ENCODE results near the gene SNRNP40. TPM values are rescaled to one million over a fixed set of nuclear protein-coding genes. Genes with fewer than 3 reads are reported as not detected.

SNRNP40 gene
- total and polyA plus RNA-seq, 2 of the 13 experiments (the other 11 are each of a cell fraction or from before 2014, with no cell fraction given): 51.0 to 147 TPM

DNA sequence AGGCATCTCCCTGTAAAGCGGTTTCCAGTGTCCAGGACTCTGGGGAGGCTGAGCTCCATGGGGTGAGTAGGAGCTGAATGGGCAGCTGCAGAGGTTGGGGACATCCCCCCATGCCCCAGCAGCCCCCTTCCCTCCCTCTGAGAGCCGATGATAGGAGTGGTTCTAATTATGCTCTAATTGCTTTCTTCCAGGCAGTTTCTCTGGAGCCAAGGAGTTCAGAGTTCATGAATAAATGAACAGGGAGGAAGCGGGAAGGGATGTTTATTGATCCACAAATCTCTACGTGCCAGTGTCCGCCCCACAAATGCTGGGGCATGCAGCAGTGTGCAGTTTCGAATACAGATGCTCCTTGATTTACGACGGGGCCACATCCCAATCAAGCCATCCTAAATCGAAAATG, 72.5 kb downstream of the SNRNP40 start:
- Histone ChIP-seq H2AFZ (ENCODE audit: low read length) (no peak overlapping the region), H3K9ac (ENCODE audit: insufficient read depth, low read depth, low read length) (no peak overlapping the region), H3K4me3 (replicated peaks in 1 of 3; ENCODE audit: insufficient read depth in 1 of 3, low read depth in 2 of 3, low read length in 3 of 3) (no peak overlapping the region), H3K27ac (ENCODE audit: extremely low read length, insufficient read depth, low read length) (no peak overlapping the region), H3K79me2 (ENCODE audit: insufficient read depth, low read length) (no peaks in the 10 kb centered on the region), H3K27me3 (ENCODE audit: control insufficient read depth in 1 of 2, insufficient read depth in 2 of 2, low read length in 2 of 2) (peaks cover 0 to 8% of the 10 kb centered on the region in 2 experiments; a peak in 1 of 5 replicates), H3K36me3 (replicated peaks in 1 of 2; ENCODE audit: control insufficient read depth in 1 of 2, insufficient read depth in 2 of 2, low read length in 2 of 2) (no peaks in the 10 kb centered on the region), H4K20me1 (ENCODE audit: insufficient read depth, low read length) (no peaks in the 10 kb centered on the region), H3K9me3 (ENCODE audit: low read length) (no peaks in the 10 kb centered on the region), H3K4me2 (ENCODE audit: low read depth, low read length) (no peak overlapping the region), H3K4me1 (ENCODE audit: insufficient read depth, low read length) (peaks cover 13% of the 10 kb centered on the region)
- no peak for FAIRE-seq
- in situ Hi-C loops (cut with HindIII; ENCODE audit: extremely low pct_ligation_motif_present, low pct_unique_long_range_greater_than_20kb): no loop called here
- TF ChIP-seq ZBTB21 (CRISPR knock-in tag; IDR thresholded peaks at IDR 0.05) (no peak), ZNF703 (CRISPR knock-in tag; IDR thresholded peaks at IDR 0.05; ENCODE audit: borderline replicate concordance) (no peak), ZNF749 (CRISPR knock-in tag; IDR thresholded peaks at IDR 0.05; ENCODE audit: borderline replicate concordance) (no peak)
- TF ChIP-seq, protein P1, sequence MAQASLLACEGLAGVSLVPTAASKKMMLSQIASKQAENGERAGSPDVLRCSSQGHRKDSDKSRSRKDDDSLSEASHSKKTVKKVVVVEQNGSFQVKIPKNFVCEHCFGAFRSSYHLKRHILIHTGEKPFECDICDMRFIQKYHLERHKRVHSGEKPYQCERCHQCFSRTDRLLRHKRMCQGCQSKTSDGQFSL (CRISPR knock-in tag; IDR thresholded peaks at IDR 0.05): no peak
- ATAC-seq: no peak
- ChIA-PET CTCF (ENCODE audit: low intra/inter-chr PET ratio, low total read pairs) (no interaction called here), POLR2A (no interaction called here)
- no peak for DNase-seq (ENCODE audit: low spot score)
- 32% methylated on average over 9 of the region's 9 CpGs for WGBS (ENCODE audit: low lambda C conversion rate)
- intact Hi-C loops (cut with micrococcal nuclease; ENCODE audit: unreplicated experiment): no loop called here
- no TSS peak for BruUV-seq (replicated peaks)

DNA sequence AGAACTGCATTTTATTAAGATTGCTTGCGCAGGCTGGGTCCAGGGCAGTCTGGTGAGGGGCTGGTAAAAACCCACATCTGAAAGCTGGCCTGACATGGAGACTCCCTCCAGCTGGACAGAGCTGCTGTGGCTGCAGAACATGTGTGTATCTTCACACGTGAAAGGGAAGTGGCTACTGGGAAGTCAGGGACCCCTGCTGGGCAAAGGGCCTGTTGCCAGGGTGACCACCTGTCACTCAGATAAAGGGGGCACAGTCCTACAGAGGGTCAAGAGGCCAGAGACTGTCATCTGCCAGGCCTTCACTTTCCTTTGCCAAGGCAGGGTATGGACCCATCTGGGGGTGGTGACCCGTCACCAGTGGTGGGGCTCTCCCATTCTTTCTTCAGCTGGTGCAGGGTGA, 74.4 kb downstream of the SNRNP40 start:
- in situ Hi-C loops (cut with HindIII; ENCODE audit: extremely low pct_ligation_motif_present, low pct_unique_long_range_greater_than_20kb) (no loop called here), intact Hi-C loops (cut with micrococcal nuclease; ENCODE audit: unreplicated experiment) (no loop called here)
- FAIRE-seq (no peak), ATAC-seq (peak; percentile 56), DNase-seq (ENCODE audit: low spot score) (no peak)
- Histone ChIP-seq H3K36me3 (replicated peaks in 1 of 2; ENCODE audit: control insufficient read depth in 1 of 2, insufficient read depth in 2 of 2, low read length in 2 of 2) (no peaks in the 10 kb centered on the region), H3K4me1 (ENCODE audit: insufficient read depth, low read length) (peaks cover 13% of the 10 kb centered on the region), H3K4me3 (replicated peaks in 1 of 3; ENCODE audit: insufficient read depth in 1 of 3, low read depth in 2 of 3, low read length in 3 of 3) (no peak overlapping the region), H2AFZ (ENCODE audit: low read length) (no peak overlapping the region), H3K4me2 (ENCODE audit: low read depth, low read length) (no peak overlapping the region; the same call in 1 of the 2 replicates), H3K27me3 (ENCODE audit: control insufficient read depth in 1 of 2, insufficient read depth in 2 of 2, low read length in 2 of 2) (peaks cover 0 to 17% of the 10 kb centered on the region in 2 experiments; a peak in 1 of 5 replicates), H4K20me1 (ENCODE audit: insufficient read depth, low read length) (no peaks in the 10 kb centered on the region), H3K79me2 (ENCODE audit: insufficient read depth, low read length) (no peaks in the 10 kb centered on the region), H3K9ac (ENCODE audit: insufficient read depth, low read depth, low read length) (no peak overlapping the region), H3K27ac (ENCODE audit: extremely low read length, insufficient read depth, low read length) (no peak overlapping the region), H3K9me3 (ENCODE audit: low read length) (no peaks in the 10 kb centered on the region)
- 42% methylated on average over 2 of the region's 3 CpGs for WGBS (ENCODE audit: low lambda C conversion rate)
- POLR2A ChIA-PET: no interaction called here
- BruUV-seq (replicated peaks): no TSS peak
- CTCF ChIA-PET (ENCODE audit: low intra/inter-chr PET ratio, low total read pairs): no interaction called here
- TF ChIP-seq, protein P2, sequence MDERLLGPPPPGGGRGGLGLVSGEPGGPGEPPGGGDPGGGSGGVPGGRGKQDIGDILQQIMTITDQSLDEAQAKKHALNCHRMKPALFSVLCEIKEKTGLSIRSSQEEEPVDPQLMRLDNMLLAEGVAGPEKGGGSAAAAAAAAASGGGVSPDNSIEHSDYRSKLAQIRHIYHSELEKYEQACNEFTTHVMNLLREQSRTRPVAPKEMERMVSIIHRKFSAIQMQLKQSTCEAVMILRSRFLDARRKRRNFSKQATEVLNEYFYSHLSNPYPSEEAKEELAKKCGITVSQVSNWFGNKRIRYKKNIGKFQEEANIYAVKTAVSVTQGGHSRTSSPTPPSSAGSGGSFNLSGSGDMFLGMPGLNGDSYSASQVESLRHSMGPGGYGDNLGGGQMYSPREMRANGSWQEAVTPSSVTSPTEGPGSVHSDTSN (CRISPR knock-in tag; IDR thresholded peaks at IDR 0.05): peak; percentile 71
- TF ChIP-seq, protein P3, sequence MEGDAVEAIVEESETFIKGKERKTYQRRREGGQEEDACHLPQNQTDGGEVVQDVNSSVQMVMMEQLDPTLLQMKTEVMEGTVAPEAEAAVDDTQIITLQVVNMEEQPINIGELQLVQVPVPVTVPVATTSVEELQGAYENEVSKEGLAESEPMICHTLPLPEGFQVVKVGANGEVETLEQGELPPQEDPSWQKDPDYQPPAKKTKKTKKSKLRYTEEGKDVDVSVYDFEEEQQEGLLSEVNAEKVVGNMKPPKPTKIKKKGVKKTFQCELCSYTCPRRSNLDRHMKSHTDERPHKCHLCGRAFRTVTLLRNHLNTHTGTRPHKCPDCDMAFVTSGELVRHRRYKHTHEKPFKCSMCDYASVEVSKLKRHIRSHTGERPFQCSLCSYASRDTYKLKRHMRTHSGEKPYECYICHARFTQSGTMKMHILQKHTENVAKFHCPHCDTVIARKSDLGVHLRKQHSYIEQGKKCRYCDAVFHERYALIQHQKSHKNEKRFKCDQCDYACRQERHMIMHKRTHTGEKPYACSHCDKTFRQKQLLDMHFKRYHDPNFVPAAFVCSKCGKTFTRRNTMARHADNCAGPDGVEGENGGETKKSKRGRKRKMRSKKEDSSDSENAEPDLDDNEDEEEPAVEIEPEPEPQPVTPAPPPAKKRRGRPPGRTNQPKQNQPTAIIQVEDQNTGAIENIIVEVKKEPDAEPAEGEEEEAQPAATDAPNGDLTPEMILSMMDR (CRISPR knock-in tag; IDR thresholded peaks at IDR 0.05): peak; percentile 17; the same call in 1 of the 2 replicates
- TF ChIP-seq ZNF556 (CRISPR knock-in tag; IDR thresholded peaks at IDR 0.05; ENCODE audit: borderline replicate concordance): no peak
- TF ChIP-seq RFX1 (IDR thresholded peaks at IDR 0.05): peak; percentile 14; the same call in 1 of the 2 replicates

Data from HepG2 (cell line).